ENCODE measurements around the gene LGALS14. TPM values are rescaled to one million over a fixed set of nuclear protein-coding genes. Genes with fewer than 3 reads are reported as not detected.
"Not testable (repeated sequence)": the region's sequence is repeated elsewhere in the genome, so short reads cannot be mapped to it uniquely, and the experiment has no call there.

LGALS14 gene, protein sequence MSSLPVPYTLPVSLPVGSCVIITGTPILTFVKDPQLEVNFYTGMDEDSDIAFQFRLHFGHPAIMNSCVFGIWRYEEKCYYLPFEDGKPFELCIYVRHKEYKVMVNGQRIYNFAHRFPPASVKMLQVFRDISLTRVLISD
- total RNA-seq (2012; rRNA removed) = not detected in 2 replicates

DNA sequence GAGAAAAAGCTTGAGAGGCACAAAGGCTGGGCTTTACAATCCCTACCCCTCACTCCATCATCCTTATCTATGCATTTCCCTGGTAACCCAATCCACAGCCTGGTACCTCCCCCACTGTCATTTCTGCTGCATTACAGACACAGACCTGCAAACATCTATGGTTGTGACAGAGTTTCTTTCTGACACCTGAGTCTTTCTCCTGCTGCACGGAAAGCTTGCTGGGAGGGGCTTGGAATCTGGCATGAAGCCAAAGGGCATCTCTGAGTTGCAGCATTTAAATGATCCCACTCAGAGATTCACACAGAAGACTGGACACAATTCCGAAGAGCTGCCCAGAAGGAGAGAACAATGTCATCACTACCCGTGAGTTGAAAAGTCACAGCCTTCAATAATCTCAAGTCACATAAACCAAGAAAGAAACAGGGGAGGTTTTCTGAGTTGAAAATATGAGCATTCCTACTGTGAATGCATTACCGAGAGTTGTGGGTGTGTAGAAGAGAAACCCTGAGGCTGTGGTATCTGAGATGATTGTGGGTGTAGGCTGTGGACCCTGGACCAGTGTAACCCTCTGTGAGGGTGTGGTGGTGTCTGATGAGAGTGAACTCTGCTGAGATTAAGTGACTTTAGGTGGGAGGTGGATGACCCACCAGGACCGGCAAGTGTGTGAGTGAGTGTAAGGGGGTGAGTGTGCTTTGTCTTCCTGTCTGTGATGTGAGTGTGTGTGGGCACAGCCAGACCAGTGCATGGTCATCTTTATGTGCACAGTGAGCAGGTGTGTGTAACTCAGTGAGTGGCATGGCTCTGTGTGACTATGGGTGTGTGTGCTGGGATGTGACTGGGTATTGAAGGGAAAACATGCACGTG lies at the start of gene LGALS14:
Gene LGALS14, plus strand, starts transcription at position 301 of the 864 bp plus-strand sequence. Its CDS starts 48 bp downstream, at position 349.
- no peaks in the 10 kb centered on the region for H3K27me3 ChIP-seq (ENCODE audit: control insufficient read depth, insufficient read depth, low read length)
- no peaks in the 10 kb centered on the region for H3K9me3 ChIP-seq (replicated peaks; ENCODE audit: low read length)
- H3K4me2 ChIP-seq (ENCODE audit: low read length) = no peak within 1 kb of the TSS
- no peak within 1 kb of the TSS for H3K9ac ChIP-seq (ENCODE audit: low read depth, low read length)
- no peaks in the 10 kb centered on the region for H3K36me3 ChIP-seq (ENCODE audit: insufficient read depth, low read length)
- H3K4me1 ChIP-seq (ENCODE audit: control insufficient read depth, insufficient read depth, low read length) = no peaks in the 10 kb centered on the region
- H3K4me3 ChIP-seq (ENCODE audit: low read length) = no peak within 1 kb of the TSS

DNA sequence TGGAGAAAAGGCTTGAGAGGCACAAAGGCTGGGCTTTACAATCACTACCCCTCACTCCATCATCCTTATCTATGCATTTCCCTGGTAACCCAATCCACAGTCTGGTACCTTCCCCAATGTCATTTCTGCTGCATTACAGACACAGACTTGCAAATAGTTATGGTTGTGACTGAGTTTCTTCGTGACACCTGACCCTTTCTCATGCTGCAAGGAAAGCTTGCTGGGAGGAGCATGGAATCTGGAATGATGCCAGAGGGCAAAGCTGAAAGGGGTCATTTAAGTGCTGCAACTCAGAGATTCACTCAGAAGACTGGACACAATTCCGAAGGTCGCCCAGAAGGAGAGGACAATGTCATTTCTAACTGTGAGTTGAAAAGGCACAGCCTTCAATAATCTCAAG lies 48.7 kb upstream of the LGALS14 start, which contains the start of gene LGALS16:
Gene LGALS16, plus strand, starts transcription at position 301 of the 400 bp plus-strand sequence. Its CDS starts 49 bp downstream, at position 350.
- H3K4me1 ChIP-seq (ENCODE audit: control insufficient read depth, insufficient read depth, low read length) = no peaks in the 10 kb centered on the region
- no peak within 1 kb of the TSS for H3K9ac ChIP-seq (ENCODE audit: low read depth, low read length)
- no peaks in the 10 kb centered on the region for H3K27me3 ChIP-seq (ENCODE audit: control insufficient read depth, insufficient read depth, low read length)

GRCh38 chr19:39659791-39660190 lies 44.5 kb upstream of the LGALS14 start:
- Histone ChIP-seq H3K27me3 (ENCODE audit: control insufficient read depth, insufficient read depth, low read length) (no peaks in the 10 kb centered on the region), H3K9me3 (replicated peaks; ENCODE audit: low read length) (no peaks in the 10 kb centered on the region), H3K4me1 (ENCODE audit: control insufficient read depth, insufficient read depth, low read length) (no peaks in the 10 kb centered on the region), H3K4me2 (ENCODE audit: low read length) (no peak overlapping the region), H3K4me3 (ENCODE audit: low read length) (no peak overlapping the region), H3K9ac (ENCODE audit: low read depth, low read length) (no peak overlapping the region), H3K36me3 (ENCODE audit: insufficient read depth, low read length) (no peaks in the 10 kb centered on the region)

More for the DNA sequence above, 48.7 kb upstream of the LGALS14 start, which contains the start of gene LGALS16:
- Histone ChIP-seq H3K4me3 (ENCODE audit: low read length) (no peak within 1 kb of the TSS), H3K36me3 (ENCODE audit: insufficient read depth, low read length) (no peaks in the 10 kb centered on the region), H3K4me2 (ENCODE audit: low read length) (no peak within 1 kb of the TSS), H3K9me3 (replicated peaks; ENCODE audit: low read length) (no peaks in the 10 kb centered on the region)

DNA sequence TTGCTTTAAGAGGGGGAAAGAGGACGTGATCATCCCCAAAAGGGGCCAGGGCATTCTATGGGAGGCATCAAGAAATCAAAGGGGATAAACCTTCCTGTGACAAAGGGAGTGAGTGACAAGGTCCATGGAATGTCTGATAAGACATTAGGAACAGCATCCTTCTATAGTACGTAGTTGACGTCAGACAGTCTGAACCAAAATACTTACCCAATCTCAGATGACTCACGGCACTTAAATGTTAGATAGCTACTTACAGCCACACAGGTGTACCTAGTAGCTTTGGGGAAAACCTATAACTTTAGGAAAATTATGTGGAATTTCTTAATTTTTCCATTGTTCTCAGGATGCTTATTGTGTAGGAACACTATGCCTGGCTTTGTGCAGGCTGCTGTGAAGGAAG lies 43.6 kb upstream of the LGALS14 start:
- H3K4me3 ChIP-seq (ENCODE audit: low read length) = no peak overlapping the region
- no peaks in the 10 kb centered on the region for H3K4me1 ChIP-seq (ENCODE audit: control insufficient read depth, insufficient read depth, low read length)
- H3K9me3 ChIP-seq (replicated peaks; ENCODE audit: low read length) = no peaks in the 10 kb centered on the region
- H3K4me2 ChIP-seq (ENCODE audit: low read length) = no peak overlapping the region
- H3K9ac ChIP-seq (ENCODE audit: low read depth, low read length) = no peak overlapping the region
- H3K36me3 ChIP-seq (ENCODE audit: insufficient read depth, low read length) = no peaks in the 10 kb centered on the region
- H3K27me3 ChIP-seq (ENCODE audit: control insufficient read depth, insufficient read depth, low read length) = no peaks in the 10 kb centered on the region

GRCh38 chr19:39661565-39661964 lies 42.7 kb upstream of the LGALS14 start:
- Histone ChIP-seq H3K4me3 (ENCODE audit: low read length) (no peak overlapping the region), H3K4me2 (ENCODE audit: low read length) (no peak overlapping the region), H3K27me3 (ENCODE audit: control insufficient read depth, insufficient read depth, low read length) (no peaks in the 10 kb centered on the region), H3K36me3 (ENCODE audit: insufficient read depth, low read length) (no peaks in the 10 kb centered on the region), H3K9me3 (replicated peaks; ENCODE audit: low read length) (no peaks in the 10 kb centered on the region), H3K9ac (ENCODE audit: low read depth, low read length) (no peak overlapping the region), H3K4me1 (ENCODE audit: control insufficient read depth, insufficient read depth, low read length) (no peaks in the 10 kb centered on the region)

- not testable (repeated sequence) for H3K9me3 ChIP-seq (replicated peaks; ENCODE audit: low read length)
These were observed 34.4 kb upstream of the LGALS14 start for GRCh38 chr19:39669860-39670259.

DNA sequence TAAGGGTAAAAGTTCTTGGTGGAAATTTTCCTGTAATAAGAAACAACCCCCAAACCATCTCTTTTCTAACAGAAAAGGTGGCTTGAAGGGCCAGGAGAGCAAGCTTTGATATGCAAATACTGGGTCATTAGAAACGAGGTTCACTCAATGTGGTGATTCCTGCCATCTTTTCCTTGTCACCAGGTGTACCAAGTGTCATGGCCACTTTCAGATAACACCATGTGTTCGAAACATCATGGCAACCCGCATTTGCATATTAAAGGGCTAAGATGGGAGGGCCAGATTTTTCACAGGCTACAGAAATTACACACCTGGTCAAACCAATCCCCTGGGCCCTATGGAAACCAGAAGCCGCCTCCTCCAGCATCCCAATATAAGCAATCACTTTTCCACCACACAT lies 33.3 kb upstream of the LGALS14 start:
- Histone ChIP-seq H3K4me3 (ENCODE audit: low read length) (no peak overlapping the region), H3K4me1 (ENCODE audit: control insufficient read depth, insufficient read depth, low read length) (no peaks in the 10 kb centered on the region), H3K4me2 (ENCODE audit: low read length) (no peak overlapping the region), H3K36me3 (ENCODE audit: insufficient read depth, low read length) (no peaks in the 10 kb centered on the region), H3K9me3 (replicated peaks; ENCODE audit: low read length) (no peaks in the 10 kb centered on the region), H3K9ac (ENCODE audit: low read depth, low read length) (no peak overlapping the region), H3K27me3 (ENCODE audit: control insufficient read depth, insufficient read depth, low read length) (peaks cover 20% of the 10 kb centered on the region)

More at GRCh38 chr19:39669860-39670259, 34.4 kb upstream of the LGALS14 start:
- not testable (repeated sequence) for H3K36me3 ChIP-seq (ENCODE audit: insufficient read depth, low read length); H3K9ac ChIP-seq (ENCODE audit: low read depth, low read length); H3K4me3 ChIP-seq (ENCODE audit: low read length); H3K4me2 ChIP-seq (ENCODE audit: low read length); H3K4me1 ChIP-seq (ENCODE audit: control insufficient read depth, insufficient read depth, low read length)
- H3K27me3 ChIP-seq (ENCODE audit: control insufficient read depth, insufficient read depth, low read length) = peaks cover 15% of the 10 kb centered on the region

- Histone ChIP-seq H3K9ac (ENCODE audit: low read depth, low read length) (no peak overlapping the region), H3K9me3 (replicated peaks; ENCODE audit: low read length) (no peaks in the 10 kb centered on the region), H3K4me2 (ENCODE audit: low read length) (no peak overlapping the region), H3K4me1 (ENCODE audit: control insufficient read depth, insufficient read depth, low read length) (no peaks in the 10 kb centered on the region), H3K36me3 (ENCODE audit: insufficient read depth, low read length) (no peaks in the 10 kb centered on the region), H3K4me3 (ENCODE audit: low read length) (no peak overlapping the region), H3K27me3 (ENCODE audit: control insufficient read depth, insufficient read depth, low read length) (peaks cover 20% of the 10 kb centered on the region)
These were observed 32.4 kb upstream of the LGALS14 start for GRCh38 chr19:39671739-39672363.

GRCh38 chr19:39672473-39672872 lies 31.8 kb upstream of the LGALS14 start:
- no peak overlapping the region for H3K4me3 ChIP-seq (ENCODE audit: low read length)
- no peak overlapping the region for H3K9ac ChIP-seq (ENCODE audit: low read depth, low read length)
- peaks cover 20% of the 10 kb centered on the region for H3K27me3 ChIP-seq (ENCODE audit: control insufficient read depth, insufficient read depth, low read length)
- H3K4me1 ChIP-seq (ENCODE audit: control insufficient read depth, insufficient read depth, low read length) = no peaks in the 10 kb centered on the region
- no peaks in the 10 kb centered on the region for H3K9me3 ChIP-seq (replicated peaks; ENCODE audit: low read length)
- H3K4me2 ChIP-seq (ENCODE audit: low read length) = no peak overlapping the region
- no peaks in the 10 kb centered on the region for H3K36me3 ChIP-seq (ENCODE audit: insufficient read depth, low read length)

DNA sequence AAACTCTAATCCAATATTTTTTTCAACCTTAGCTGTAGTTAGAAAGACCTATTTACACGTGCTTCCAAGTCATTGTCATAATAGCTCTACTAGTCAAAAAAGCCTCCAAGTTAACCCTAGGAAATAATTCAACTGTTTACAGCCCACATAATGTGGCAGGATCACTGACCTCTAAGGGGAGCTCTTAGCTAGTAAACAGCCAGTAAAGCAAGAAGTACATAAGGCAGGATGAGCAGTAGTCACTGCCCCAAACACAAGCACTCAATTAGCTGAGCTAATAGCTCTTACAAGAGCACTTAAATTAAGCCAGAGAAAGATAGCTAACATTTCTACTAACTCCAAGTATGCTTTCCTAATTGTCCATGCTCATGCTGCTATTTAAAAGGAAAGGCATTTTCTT lies 30.4 kb upstream of the LGALS14 start:
- H3K9ac ChIP-seq (ENCODE audit: low read depth, low read length); H3K4me3 ChIP-seq (ENCODE audit: low read length); H3K9me3 ChIP-seq (replicated peaks; ENCODE audit: low read length); H3K36me3 ChIP-seq (ENCODE audit: insufficient read depth, low read length); H3K4me2 ChIP-seq (ENCODE audit: low read length); H3K4me1 ChIP-seq (ENCODE audit: control insufficient read depth, insufficient read depth, low read length): not testable (repeated sequence)
- peaks cover 30% of the 10 kb centered on the region for H3K27me3 ChIP-seq (ENCODE audit: control insufficient read depth, insufficient read depth, low read length)

- Histone ChIP-seq H3K36me3 (ENCODE audit: insufficient read depth, low read length) (no peaks in the 10 kb centered on the region), H3K9ac (ENCODE audit: low read depth, low read length) (no peak overlapping the region), H3K27me3 (ENCODE audit: control insufficient read depth, insufficient read depth, low read length) (peaks cover 34% of the 10 kb centered on the region), H3K4me1 (ENCODE audit: control insufficient read depth, insufficient read depth, low read length) (no peaks in the 10 kb centered on the region), H3K4me2 (ENCODE audit: low read length) (no peak overlapping the region), H3K4me3 (ENCODE audit: low read length) (no peak overlapping the region), H3K9me3 (replicated peaks; ENCODE audit: low read length) (no peaks in the 10 kb centered on the region)
These were observed 28.3 kb upstream of the LGALS14 start for GRCh38 chr19:39676004-39676403.
